ENCODE data around the gene EIF3L. TPM values are rescaled to one million over a fixed set of nuclear protein-coding genes. Genes with fewer than 3 reads are reported as not detected.

The EIF3L gene
- total and polyA plus RNA-seq, 9 of the 15 experiments (the other 6 are each of a cell fraction or from before 2014, with no cell fraction given) = 257 to 699 (median 368) TPM

DNA sequence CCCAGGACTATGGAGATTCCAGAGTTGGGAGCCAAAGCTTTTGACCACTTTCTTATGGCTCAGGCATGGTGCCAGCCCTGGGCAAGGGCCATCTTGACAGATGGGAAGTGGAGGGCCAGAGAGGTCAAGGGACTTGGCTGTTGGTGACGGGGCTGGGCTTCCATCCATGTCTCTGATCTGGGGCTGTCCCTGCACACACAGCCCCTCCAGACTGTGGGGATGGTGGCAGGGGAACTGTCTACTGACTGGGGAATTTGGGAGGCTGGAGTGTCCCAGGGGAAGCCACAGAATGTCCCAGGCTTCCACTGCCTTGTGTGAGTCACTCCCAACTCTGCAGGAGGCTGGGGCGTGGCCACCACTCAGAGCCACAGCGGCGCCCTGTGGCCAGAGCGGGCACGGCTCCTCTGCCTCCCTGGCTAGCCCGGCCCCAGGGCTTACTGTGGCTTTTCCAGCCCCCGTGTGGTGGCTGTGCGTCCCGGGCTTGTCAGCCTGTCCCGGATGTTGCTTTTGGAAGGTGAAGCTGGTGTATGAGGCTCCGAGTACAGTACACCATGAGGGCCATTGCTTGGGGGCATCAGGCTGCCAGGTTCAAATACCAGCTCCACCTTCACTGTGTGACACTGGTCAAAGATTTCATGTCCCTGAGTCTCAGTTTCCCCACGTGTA lies 84.6 kb downstream of the EIF3L start (continued):
- TF ChIP-seq PCBP1 (IDR thresholded peaks at IDR 0.05; ENCODE audit: low read depth, low read length, poor library complexity, severe bottlenecking) (no peak), RNF2 (IDR thresholded peaks at IDR 0.05) (no peak), STAT6 (CRISPR knock-in tag; IDR thresholded peaks at IDR 0.05) (no peak), MGA (IDR thresholded peaks at IDR 0.05) (no peak; the same call in 1 of the 2 replicates), FIP1L1 (IDR thresholded peaks at IDR 0.05; ENCODE audit: low read depth, low read length, poor library complexity, severe bottlenecking) (peak; percentile 32), TEAD1 (CRISPR knock-in tag; IDR thresholded peaks at IDR 0.05) (0 out of 4 replicates have a peak, but pooled peaks of 1 of the 2 experiments have one; percentile 28), KDM1A (IDR thresholded peaks at IDR 0.05) (no peak), FOXM1 (IDR thresholded peaks at IDR 0.05; ENCODE audit: low read depth) (no peak), FOXM1 (CRISPR knock-in tag; IDR thresholded peaks at IDR 0.05; ENCODE audit: low read depth) (0 out of 2 replicates have a peak, but pooled peaks have one; percentile 53), ESRRA (IDR thresholded peaks at IDR 0.05; ENCODE audit: borderline replicate concordance, low read depth) (peak; percentile 61; the same call in 1 of the 2 replicates)
- TF ChIP-seq, protein P1, sequence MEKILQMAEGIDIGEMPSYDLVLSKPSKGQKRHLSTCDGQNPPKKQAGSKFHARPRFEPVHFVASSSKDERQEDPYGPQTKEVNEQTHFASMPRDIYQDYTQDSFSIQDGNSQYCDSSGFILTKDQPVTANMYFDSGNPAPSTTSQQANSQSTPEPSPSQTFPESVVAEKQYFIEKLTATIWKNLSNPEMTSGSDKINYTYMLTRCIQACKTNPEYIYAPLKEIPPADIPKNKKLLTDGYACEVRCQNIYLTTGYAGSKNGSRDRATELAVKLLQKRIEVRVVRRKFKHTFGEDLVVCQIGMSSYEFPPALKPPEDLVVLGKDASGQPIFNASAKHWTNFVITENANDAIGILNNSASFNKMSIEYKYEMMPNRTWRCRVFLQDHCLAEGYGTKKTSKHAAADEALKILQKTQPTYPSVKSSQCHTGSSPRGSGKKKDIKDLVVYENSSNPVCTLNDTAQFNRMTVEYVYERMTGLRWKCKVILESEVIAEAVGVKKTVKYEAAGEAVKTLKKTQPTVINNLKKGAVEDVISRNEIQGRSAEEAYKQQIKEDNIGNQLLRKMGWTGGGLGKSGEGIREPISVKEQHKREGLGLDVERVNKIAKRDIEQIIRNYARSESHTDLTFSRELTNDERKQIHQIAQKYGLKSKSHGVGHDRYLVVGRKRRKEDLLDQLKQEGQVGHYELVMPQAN (IDR thresholded peaks at IDR 0.05; ENCODE audit: borderline replicate concordance) = no peak

Measured in K562 (cell line).